ENCODE measurements around the gene RAE1. TPM values are rescaled to one million over a fixed set of nuclear protein-coding genes. Genes with fewer than 3 reads are reported as not detected.

RAE1 gene
- total and polyA plus RNA-seq, 2 of the 8 experiments (the other 6 are each of a cell fraction or from before 2014, with no cell fraction given): 35.9 to 44.9 TPM

- TF ChIP-seq SIRT6 (IDR thresholded peaks at IDR 0.05; ENCODE audit: low read length) (no peak), CBX8 (IDR thresholded peaks at IDR 0.05; ENCODE audit: borderline replicate concordance, low read depth, low read length) (no peak), POLR2AphosphoS5 (IDR thresholded peaks at IDR 0.05; ENCODE audit: low read depth, low read length) (peak; percentile 79), PHF8 (conservative IDR thresholded peaks at IDR 0.05; ENCODE audit: low read depth, low read length) (peak; percentile 94), NANOG (IDR thresholded peaks at IDR 0.05; ENCODE audit: insufficient read depth, low read depth, low read length, poor library complexity, severe bottlenecking) (no peak), POU5F1 (IDR thresholded peaks at IDR 0.05; ENCODE audit: low read depth, low read length) (no peak), CREB1 (IDR thresholded peaks at IDR 0.05) (peak; percentile 67), MAFK (IDR thresholded peaks at IDR 0.05; ENCODE audit: low read depth, low read length) (no peak), JUND (IDR thresholded peaks at IDR 0.05; ENCODE audit: low read length) (no peak)
- TF ChIP-seq, protein P1, sequence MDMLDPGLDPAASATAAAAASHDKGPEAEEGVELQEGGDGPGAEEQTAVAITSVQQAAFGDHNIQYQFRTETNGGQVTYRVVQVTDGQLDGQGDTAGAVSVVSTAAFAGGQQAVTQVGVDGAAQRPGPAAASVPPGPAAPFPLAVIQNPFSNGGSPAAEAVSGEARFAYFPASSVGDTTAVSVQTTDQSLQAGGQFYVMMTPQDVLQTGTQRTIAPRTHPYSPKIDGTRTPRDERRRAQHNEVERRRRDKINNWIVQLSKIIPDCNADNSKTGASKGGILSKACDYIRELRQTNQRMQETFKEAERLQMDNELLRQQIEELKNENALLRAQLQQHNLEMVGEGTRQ (IDR thresholded peaks at IDR 0.05; ENCODE audit: low read length): no peak
These were observed at the start of gene RAE1 (continued) for GRCh38 chr20:57351042-57351783.

Data from H1 (cell line).